ENCODE measurements around the gene NEU4. TPM values are rescaled to one million over a fixed set of nuclear protein-coding genes. Genes with fewer than 3 reads are reported as not detected.

Gene NEU4
- total RNA-seq, 1 experiment from 2014 or later = not detected

DNA sequence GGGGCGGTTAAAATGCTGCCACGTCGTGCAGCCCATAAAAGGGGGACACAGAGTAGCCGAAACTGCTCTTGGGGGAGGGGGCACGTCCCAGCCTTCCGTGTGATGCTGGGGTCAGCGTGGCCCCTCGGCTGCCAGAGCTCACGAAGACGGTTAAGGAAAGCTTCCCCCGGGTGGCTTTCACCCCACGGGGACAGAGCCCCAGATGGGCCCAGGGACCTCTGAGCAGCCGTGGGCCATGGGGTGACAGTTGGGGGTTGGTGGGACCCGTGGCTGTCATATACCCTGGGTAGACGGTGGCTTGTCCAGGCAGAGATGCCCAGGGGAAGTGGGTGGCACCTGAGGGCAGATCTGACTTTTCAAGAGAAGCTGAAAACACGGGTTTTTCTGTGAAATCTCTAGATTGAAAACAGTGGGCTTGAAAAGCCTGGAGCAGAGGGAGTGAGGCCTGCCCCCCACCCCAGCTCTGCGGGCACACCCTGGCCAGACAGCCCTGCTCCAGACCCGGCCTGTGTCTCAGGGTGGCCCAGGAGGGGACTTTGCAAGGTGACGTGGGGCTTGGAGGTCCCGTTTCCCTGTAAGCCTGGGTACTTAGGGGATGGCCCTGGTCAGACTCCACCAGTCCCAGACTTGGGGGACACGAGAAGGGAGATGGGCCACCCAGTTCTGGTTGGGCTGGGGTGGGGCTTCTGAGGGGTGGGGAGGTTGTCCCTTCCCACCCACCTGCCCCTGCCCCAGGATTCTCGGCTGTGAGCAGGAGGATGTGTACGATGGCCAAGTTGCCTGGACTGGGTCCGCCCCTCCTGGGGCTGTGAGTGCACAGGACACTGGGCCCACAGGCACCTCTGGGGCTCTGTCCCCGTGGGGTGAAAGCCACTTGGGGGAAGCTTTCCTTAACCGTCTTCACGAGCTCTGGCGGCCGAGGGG is 652 bp downstream of the NEU4 start:
- peak in 1 of 2 experiments; percentile 36 for DNase-seq (ENCODE audit: low read depth in 1 of 2, low spot score in 2 of 2)
- no peaks in the 10 kb centered on the region for H3K36me3 ChIP-seq
- H3K27me3 ChIP-seq (replicated peaks) = peaks cover 5% of the 10 kb centered on the region
- H3K27ac ChIP-seq = no peak overlapping the region
- H3K9me3 ChIP-seq (replicated peaks) = no peaks in the 10 kb centered on the region
- H3K4me1 ChIP-seq (replicated peaks) = peaks cover 2% of the 10 kb centered on the region
- H3K4me3 ChIP-seq = no peak overlapping the region

DNA sequence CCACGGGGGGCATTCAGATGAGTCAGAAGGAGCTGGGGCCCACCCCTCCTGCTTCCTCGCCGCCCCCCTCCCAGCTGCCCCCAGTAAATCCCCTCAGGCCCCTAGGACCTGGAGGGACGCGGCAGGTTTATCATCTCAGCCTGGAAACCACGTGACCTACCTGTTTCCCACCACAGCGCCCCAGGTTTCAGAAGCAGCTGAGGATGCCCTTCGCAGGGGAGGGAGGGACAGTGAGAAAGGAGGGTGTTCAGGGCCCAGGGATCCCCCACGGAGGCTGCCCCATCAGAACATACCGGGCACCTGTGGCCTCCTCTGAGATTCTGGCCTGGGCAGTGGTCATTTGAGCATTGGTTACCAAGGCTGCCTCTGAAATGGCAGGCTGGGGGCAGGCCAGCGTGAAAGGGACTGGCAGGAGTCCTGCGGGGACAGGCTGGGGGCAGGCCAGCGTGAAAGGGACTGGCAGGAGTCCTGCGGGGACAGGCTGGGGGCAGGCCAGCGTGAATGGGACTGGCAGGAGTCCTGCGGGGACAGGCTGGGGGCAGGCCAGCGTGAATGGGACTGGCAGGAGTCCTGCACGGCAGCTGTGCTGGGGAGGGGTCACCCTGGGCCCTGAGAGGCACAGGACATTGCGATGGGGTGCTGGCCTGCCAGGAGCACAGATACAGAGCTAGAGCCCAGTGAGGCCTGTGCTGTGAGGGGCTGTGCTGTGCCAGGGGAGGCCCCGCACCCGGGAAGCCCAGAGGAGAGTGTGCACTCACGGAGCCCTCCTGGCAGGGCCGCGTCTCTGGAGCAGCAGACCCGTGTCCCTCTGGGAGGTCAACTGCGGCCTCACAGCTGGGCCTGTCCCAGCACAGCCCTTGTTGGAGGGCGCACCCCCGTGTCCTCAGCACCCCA is 1.6 kb downstream of the NEU4 start:
- DNase-seq (ENCODE audit: low read depth in 1 of 2, low spot score in 2 of 2) = peak in 1 of 2 experiments; percentile 37
- H3K27me3 ChIP-seq (replicated peaks) = 0 out of 2 replicates have a peak, but pooled peaks cover 3% of the 10 kb centered on the region
- no peaks in the 10 kb centered on the region for H3K4me1 ChIP-seq (replicated peaks)
- H3K36me3 ChIP-seq = no peaks in the 10 kb centered on the region
- no peak overlapping the region for H3K27ac ChIP-seq
- H3K4me3 ChIP-seq = no peak overlapping the region
- no peaks in the 10 kb centered on the region for H3K9me3 ChIP-seq (replicated peaks)

DNA sequence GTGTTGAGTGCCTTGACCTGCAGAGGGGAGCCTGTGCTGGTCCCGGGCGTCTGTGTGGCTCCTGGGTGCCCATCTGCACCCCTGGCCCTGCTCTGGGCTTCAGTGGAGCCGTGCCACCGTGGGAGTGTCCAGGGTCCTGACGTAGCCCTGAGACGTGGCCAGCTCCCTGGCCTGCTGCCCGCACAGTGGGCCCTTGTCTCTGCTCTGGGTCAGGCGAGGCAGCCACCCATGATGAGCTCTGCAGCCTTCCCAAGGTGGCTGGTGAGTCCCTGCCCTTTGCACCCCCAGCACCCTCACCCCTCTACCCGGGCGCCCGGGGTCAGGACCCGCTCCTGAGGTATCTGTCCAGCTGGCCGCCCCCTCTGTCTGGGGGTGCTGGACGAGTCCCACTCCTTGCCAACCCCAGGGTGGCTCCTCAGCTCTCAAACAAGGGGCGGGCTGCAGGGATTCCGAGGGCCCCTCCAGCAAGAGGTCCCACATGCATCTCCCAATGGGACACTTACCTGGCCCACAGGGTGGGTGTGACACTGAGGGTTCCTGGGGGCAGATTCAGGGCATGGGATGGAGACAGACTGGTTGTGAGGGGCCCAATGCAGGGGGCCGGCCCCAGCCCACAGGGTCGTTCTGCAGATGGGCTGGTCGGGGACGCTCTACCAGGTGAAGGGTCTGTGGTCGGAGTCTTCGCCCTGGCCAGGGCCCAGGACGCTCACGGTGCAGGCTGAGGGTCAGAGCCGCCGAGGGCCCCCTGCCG is 2.4 kb downstream of the NEU4 start:
- Histone ChIP-seq H3K4me3 (no peak overlapping the region), H3K27me3 (replicated peaks) (peaks cover 11% of the 10 kb centered on the region), H3K27ac (no peak overlapping the region), H3K36me3 (no peaks in the 10 kb centered on the region), H3K4me1 (replicated peaks) (no peaks in the 10 kb centered on the region), H3K9me3 (replicated peaks) (no peaks in the 10 kb centered on the region)
- peak in 1 of 2 experiments; percentile 42 for DNase-seq (ENCODE audit: low read depth in 1 of 2, low spot score in 2 of 2)

DNA sequence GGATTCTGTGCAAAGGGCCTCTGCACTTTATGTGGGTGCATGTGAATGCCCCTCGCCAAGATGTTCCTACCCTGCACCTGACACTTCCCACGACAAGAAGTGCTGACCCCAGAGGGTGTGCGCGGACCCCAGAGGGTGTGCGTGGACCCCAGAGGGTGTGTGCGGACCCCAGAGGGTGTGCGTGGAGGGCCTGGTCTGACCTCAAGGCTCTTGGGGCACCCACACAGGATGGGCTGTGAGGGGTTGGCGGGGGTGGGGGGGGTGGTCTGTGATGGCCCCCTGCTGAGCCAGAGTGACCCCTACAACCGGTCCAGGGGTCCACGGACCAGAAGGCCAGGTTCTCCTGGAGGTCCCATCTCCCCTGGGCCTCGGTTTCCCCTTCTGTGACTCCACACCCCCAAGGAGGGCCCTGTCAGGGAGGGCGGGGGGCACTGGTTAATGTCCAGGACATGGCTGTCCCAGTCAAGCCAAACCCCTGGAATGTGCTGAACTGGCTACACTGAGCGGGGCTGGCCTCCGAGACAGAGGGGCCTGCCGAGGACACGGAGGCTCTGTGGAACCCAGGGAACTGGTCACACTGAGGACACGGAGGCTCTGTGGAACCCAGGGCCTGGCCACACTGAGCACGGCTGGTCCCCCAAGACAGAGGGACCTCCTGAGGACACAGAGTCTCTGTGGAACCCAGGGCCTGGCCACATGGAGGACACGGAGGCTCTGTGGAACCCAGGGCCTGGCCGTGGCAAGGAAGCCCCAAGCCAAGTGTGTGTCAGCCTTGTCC is 3.1 kb downstream of the NEU4 start:
- DNase-seq (ENCODE audit: low read depth in 1 of 2, low spot score in 2 of 2) = peak in 1 of 2 experiments; percentile 44
- no peak overlapping the region for H3K27ac ChIP-seq
- no peaks in the 10 kb centered on the region for H3K9me3 ChIP-seq (replicated peaks)
- peaks cover 17% of the 10 kb centered on the region for H3K27me3 ChIP-seq (replicated peaks)
- H3K36me3 ChIP-seq = no peaks in the 10 kb centered on the region
- no peaks in the 10 kb centered on the region for H3K4me1 ChIP-seq (replicated peaks)
- H3K4me3 ChIP-seq = no peak overlapping the region

DNA sequence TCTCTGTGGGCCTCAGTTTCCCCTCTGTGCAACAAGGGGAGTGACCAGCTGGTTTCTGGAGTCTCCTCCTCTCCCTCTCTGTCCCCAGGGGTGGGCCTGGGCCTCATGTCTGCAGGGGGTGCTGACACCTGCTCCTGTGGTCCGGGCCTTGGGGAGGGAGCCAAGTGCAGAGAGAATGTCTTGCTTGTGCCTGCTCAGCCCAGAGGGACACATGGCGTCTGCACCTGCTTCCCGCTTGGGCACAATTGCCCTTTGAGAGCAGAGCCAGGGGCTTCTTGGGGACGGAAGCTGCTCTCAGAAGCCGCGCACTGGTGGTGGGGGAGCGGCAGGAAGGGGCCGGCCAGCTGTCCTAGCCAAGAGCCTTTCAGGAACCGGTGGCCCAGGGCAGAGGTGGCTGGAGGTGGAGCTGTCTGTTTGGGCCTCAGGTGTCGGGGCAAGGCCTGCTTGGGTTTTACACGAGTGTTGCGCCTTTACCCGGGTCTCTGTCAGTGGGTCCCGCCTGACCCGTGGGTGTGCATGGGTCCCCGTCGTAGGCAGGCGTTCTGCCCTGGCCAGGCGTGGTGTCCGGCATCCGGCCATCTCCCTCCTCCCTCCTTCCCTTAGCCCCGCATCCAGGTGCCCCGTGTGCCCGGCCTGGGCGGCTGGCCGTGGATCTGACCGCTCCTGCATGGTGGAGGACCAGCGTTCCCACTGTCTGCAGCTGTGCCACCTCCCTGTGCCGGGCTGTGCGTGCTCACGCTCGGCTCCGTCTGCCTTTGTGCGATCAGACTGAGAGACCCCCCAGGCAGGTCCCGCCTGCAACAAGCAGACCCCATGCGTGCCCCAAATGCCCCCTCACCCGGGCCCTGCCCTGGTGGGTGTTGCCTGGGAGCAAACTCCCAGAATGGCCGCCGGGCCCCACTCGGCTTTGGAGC is 4.0 kb downstream of the NEU4 start:
- H3K9me3 ChIP-seq (replicated peaks) = no peaks in the 10 kb centered on the region
- no peak overlapping the region for H3K27ac ChIP-seq
- no peaks in the 10 kb centered on the region for H3K4me1 ChIP-seq (replicated peaks)
- H3K4me3 ChIP-seq = no peak overlapping the region
- no peaks in the 10 kb centered on the region for H3K36me3 ChIP-seq
- peaks cover 22% of the 10 kb centered on the region for H3K27me3 ChIP-seq (replicated peaks)
- peak in 1 of 2 experiments; percentile 40 for DNase-seq (ENCODE audit: low read depth in 1 of 2, low spot score in 2 of 2)

DNA sequence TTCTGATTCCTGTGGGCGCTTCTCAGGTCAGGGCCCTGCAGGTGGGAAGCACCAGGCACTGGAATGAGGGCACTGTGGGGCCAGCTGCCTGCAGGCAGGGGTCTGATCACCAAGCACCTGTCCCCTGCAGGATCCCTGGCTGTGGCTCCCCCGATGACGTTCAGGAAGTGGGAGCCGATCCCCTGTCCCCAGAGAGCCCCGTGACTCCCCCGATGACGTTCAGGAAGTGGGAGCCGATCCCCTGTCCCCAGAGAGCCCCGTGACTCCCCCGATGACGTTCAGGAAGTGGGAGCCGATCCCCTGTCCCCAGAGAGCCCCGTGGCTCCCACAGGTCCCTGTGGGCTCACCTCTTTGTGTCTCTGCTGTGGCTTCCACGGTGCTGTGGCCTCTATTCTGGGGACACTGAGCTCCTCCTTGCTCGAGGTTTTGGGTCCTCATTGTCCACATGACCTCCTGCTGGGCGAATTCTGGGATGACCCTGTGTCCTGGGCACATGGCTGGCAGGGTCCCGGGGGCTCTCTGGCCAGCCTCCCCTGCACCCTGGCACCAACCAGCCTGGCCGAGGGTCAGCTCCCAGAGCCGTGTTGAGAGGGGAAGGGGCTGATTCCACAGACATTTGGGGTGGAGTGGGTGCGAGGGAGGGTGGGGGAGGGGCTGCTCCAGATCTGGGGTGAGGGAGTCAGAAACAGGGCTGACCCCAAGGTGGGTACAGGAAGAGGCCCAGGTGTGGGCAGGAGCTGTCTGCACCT is 4.8 kb downstream of the NEU4 start:
- H3K36me3 ChIP-seq = no peaks in the 10 kb centered on the region
- peaks cover 22% of the 10 kb centered on the region for H3K27me3 ChIP-seq (replicated peaks)
- no peak overlapping the region for H3K27ac ChIP-seq
- no peaks in the 10 kb centered on the region for H3K4me1 ChIP-seq (replicated peaks)
- no peak overlapping the region for H3K4me3 ChIP-seq
- peak in 1 of 2 experiments; percentile 13 for DNase-seq (ENCODE audit: low read depth in 1 of 2, low spot score in 2 of 2)
- H3K9me3 ChIP-seq (replicated peaks) = no peaks in the 10 kb centered on the region

DNA sequence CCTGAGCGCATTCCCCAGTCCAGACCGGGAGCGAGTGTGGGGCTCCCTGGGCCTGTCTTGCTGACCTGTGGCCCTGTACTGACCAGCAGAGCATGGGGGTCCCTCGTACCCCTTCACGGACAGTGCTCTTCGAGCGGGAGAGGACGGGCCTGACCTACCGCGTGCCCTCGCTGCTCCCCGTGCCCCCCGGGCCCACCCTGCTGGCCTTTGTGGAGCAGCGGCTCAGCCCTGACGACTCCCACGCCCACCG is 5.3 kb downstream of the NEU4 start:
- no peaks in the 10 kb centered on the region for H3K9me3 ChIP-seq (replicated peaks)
- peak in 1 of 2 experiments; percentile 38 for DNase-seq (ENCODE audit: low read depth in 1 of 2, low spot score in 2 of 2)
- H3K36me3 ChIP-seq = no peaks in the 10 kb centered on the region
- H3K27ac ChIP-seq = no peak overlapping the region
- H3K4me1 ChIP-seq (replicated peaks) = no peaks in the 10 kb centered on the region
- peaks cover 22% of the 10 kb centered on the region for H3K27me3 ChIP-seq (replicated peaks)
- H3K4me3 ChIP-seq = no peak overlapping the region

DNA sequence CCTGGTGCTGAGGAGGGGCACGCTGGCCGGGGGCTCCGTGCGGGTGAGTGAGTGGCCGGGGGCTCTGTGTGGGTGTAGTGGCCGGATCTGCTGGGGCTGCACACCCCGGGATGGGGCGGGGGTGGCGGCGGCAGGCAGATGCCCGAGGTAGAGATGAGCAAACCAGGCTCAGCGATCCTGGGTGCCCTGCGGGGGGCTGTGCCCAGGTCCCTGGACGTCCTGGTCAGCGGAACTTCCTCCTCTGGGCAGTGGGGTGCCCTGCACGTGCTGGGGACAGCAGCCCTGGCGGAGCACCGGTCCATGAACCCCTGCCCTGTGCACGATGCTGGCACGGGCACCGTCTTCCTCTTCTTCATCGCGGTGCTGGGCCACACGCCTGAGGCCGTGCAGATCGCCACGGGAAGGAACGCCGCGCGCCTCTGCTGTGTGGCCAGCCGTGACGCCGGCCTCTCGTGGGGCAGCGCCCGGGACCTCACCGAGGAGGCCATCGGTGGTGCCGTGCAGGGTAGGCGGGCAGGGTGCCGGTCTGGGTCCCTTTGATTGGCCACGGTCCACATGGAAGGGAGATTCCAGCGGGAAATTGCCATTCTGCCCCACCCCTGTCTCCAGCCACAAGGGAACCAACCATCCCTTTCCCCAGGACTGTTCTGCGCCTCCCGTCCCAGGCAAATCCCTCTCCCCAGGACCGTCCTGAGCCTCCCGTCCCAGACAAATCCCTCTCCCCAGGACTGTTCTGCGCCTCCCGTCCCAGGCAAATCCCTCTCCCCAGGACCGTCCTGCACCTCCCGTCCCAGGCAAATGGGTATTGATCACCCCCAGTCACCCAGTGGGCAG is 5.9 kb downstream of the NEU4 start:
- no peak overlapping the region for H3K27ac ChIP-seq
- no peaks in the 10 kb centered on the region for H3K4me1 ChIP-seq (replicated peaks)
- H3K36me3 ChIP-seq = no peaks in the 10 kb centered on the region
- no peaks in the 10 kb centered on the region for H3K9me3 ChIP-seq (replicated peaks)
- H3K27me3 ChIP-seq (replicated peaks) = peaks cover 22% of the 10 kb centered on the region
- no peak overlapping the region for H3K4me3 ChIP-seq
- peak in 1 of 2 experiments; percentile 37 for DNase-seq (ENCODE audit: low read depth in 1 of 2, low spot score in 2 of 2)

DNA sequence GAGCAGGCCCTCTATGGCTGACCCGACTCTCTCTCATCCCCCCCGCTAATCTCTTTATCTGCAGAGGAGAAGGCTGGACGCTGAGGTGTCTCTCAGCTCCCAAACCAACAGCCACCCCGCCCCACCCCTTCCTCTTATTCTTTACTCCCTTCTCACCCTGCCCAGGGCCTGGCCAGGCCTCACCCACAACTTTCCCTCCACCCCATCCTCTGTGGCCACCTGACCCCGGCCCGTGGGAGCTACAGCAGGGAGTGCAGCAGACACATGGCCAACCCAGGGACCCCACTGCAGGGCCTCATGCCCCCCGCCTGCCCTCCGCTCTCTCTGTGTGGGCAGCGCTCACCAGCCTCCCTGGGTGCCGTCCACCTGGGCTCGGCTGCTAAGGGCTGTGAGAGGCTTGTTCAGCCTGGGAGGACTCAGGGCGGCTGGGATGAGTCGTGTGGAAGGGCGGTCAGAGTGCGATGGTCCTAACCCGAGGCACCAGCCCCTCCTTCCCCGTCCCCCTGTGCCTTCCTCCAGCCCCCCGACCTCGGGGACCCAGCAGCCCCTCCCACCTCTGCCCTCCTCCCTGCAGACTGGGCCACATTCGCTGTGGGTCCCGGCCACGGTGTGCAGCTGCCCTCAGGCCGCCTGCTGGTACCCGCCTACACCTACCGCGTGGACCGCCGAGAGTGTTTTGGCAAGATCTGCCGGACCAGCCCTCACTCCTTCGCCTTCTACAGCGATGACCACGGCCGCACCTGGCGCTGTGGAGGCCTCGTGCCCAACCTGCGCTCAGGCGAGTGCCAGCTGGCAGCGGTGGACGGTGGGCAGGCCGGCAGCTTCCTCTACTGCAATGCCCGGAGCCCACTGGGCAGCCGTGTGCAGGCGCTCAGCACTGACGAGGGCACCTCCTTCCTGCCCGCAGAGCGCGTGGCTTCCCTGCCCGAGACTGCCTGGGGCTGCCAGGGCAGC is 6.8 kb downstream of the NEU4 start:
- Histone ChIP-seq H3K4me1 (replicated peaks) (no peaks in the 10 kb centered on the region), H3K27ac (no peak overlapping the region), H3K36me3 (no peaks in the 10 kb centered on the region), H3K9me3 (replicated peaks) (no peaks in the 10 kb centered on the region), H3K4me3 (no peak overlapping the region), H3K27me3 (replicated peaks) (peaks cover 22% of the 10 kb centered on the region)
- DNase-seq (ENCODE audit: low read depth in 1 of 2, low spot score in 2 of 2) = peak in 1 of 2 experiments; percentile 40

DNA sequence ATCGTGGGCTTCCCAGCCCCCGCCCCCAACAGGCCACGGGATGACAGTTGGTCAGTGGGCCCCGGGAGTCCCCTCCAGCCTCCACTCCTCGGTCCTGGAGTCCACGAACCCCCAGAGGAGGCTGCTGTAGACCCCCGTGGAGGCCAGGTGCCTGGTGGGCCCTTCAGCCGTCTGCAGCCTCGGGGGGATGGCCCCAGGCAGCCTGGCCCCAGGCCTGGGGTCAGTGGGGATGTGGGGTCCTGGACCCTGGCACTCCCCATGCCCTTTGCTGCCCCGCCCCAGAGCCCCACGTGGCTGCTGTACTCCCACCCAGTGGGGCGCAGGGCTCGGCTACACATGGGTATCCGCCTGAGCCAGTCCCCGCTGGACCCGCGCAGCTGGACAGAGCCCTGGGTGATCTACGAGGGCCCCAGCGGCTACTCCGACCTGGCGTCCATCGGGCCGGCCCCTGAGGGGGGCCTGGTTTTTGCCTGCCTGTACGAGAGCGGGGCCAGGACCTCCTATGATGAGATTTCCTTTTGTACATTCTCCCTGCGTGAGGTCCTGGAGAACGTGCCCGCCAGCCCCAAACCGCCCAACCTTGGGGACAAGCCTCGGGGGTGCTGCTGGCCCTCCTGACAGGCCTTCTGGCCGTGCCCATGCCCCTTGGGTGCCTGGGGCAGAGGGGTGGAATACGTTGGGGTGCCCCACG is 7.6 kb downstream of the NEU4 start:
- H3K4me3 ChIP-seq = no peak overlapping the region
- H3K27ac ChIP-seq = no peak overlapping the region
- no peaks in the 10 kb centered on the region for H3K4me1 ChIP-seq (replicated peaks)
- H3K27me3 ChIP-seq (replicated peaks) = peaks cover 22% of the 10 kb centered on the region
- H3K9me3 ChIP-seq (replicated peaks) = no peaks in the 10 kb centered on the region
- no peaks in the 10 kb centered on the region for H3K36me3 ChIP-seq
- peak in 1 of 2 experiments; percentile 32 for DNase-seq (ENCODE audit: low read depth in 1 of 2, low spot score in 2 of 2)

Measured in SJSA1 (cell line).